Psoas muscle (tissue), 8 donors: ENCODE results near the gene C20orf144. TPM values are rescaled to one million over a fixed set of nuclear protein-coding genes. Genes with fewer than 3 reads are reported as not detected.

Source experiments
- ATAC-seq, 4 donors: fragments of 200-7000 bp; cut with Tn5 transposase; one replicate each; pipeline ENCODE4 v1.9.1; 2020; ENCODE audit warnings: moderate library complexity in 3 of 4, mild to moderate bottlenecking in 2 of 4
- DNase-seq, 2 donors: peaks; one replicate each; pipeline ENCODE4 v3.0.0-alpha.2; 2020
- H3K27ac ChIP-seq: fragments of 200-600 bp; one replicate; pipeline ENCODE4 v1.8.0; 2022
- H3K27me3 ChIP-seq, 3 donors: fragments of 200-600 bp in 1 of 3; one replicate each; pipeline versions ENCODE4 v1.6.1 to v1.8.0; 2013 to 2022; ENCODE audit warnings: low read length in 2 of 3, mild to moderate bottlenecking in 2 of 3, moderate library complexity in 1 of 3; ENCODE audit not compliant: insufficient read depth in 3 of 3
- H3K36me3 ChIP-seq, 2 donors: fragments of 200-600 bp in 1 of 2; one replicate each; pipeline versions ENCODE4 v1.6.1 to v1.8.0; 2013 to 2022; ENCODE audit warnings: low read depth in 1 of 2, mild to moderate bottlenecking in 1 of 2, moderate library complexity in 1 of 2; ENCODE audit not compliant: insufficient read depth in 1 of 2
- H3K4me1 ChIP-seq: fragments of 200-600 bp; one replicate; pipeline ENCODE4 v1.8.0; 2022
- H3K4me3 ChIP-seq: fragments of 200-600 bp; one replicate; pipeline ENCODE4 v1.8.0; 2022; ENCODE audit warnings: mild to moderate bottlenecking
- H3K9me3 ChIP-seq: fragments of 200-600 bp; one replicate; pipeline ENCODE4 v1.8.0; 2022
- CTCF ChIP-seq: fragments of 200-600 bp; IDR thresholded peaks from one replicate; pipeline ENCODE4 v1.8.0; 2022; ENCODE audit warnings: antibody characterized with exemption
- WGBS, 3 donors: extraction: QIAGEN DNeasy Blood & Tissue Kit; methylation state at CpG; one replicate each; pipeline versions ENCODE4 v1.1.6 to v1.1.7; 2013; 5-methylcytosine and 5-hydroxymethylcytosine counted together
- intact Hi-C, 2 donors: fragments of 100-400 bp; cut with DNase I; formaldehyde crosslinking; loops; one replicate each; pipeline versions ENCODE4 v1.11.0 to v1.14.2; 2022
- polyA plus RNA-seq, 3 donors: library from polyadenylated mRNA; stranded (reverse); fragments of 200-250 nt; gene quantifications; one replicate each; pipeline ENCODE4 v1.2.3, GENCODE V29; 2013
- total RNA-seq, 4 donors: library from RNA; stranded (reverse); fragmentation: NEBNext Ultra II Directional in 2 of 4; extraction: Animal tissue kit (Norgen Biotek cat#: 25700) in 2 of 4; gene quantifications; one replicate each; pipeline versions ENCODE4 v1.2.1 to v1.2.4, GENCODE V29; 2021 to 2023
- donor health status: healthy with polysubstance abuse.
- donor health status: DM: no; HTN: no; CAD: no; lungs with moderate emphysema.
- donor health status: Bipolar disorder and iron deficiency.
- donor health status: healthy.
- donor health status: DM: yes; HTN: yes; CAD: no.
- donor health status: DM: no; HTN: no; CAD: no.
- donor health status: DM: no; HTN: no; CAD: no.
- donor health status: DM: yes; HTN: yes; CAD: no.

C20orf144 gene
- total and polyA plus RNA-seq, 7 donors, result 0.05 to 0.08 TPM; not detected in 5

- Histone ChIP-seq H3K4me3 (no peak overlapping the region), H3K36me3 (no peaks in the 10 kb centered on the region), H3K4me1 (peaks cover 4% of the 10 kb centered on the region), H3K27me3 (no peaks in the 10 kb centered on the region), H3K9me3 (no peaks in the 10 kb centered on the region), H3K27ac (no peak overlapping the region)
- DNase-seq (no peak), ATAC-seq (no peak)
- TF ChIP-seq CTCF, result no peak
- WGBS, 3 donors, result 85 to 87% (median 86%) methylated on average over 20 of the region's 20 CpGs
- intact Hi-C loops, result no loop called here
These were observed 17.8 kb downstream of the C20orf144 start for GRCh38 chr20:33679758-33680485.

GRCh38 chr20:33680686-33681085 is 18.6 kb downstream of the C20orf144 start:
- ATAC-seq (no peak), DNase-seq (no peak)
- Histone ChIP-seq H3K27me3 (no peaks in the 10 kb centered on the region), H3K4me3 (no peak overlapping the region), H3K36me3 (no peaks in the 10 kb centered on the region), H3K9me3 (no peaks in the 10 kb centered on the region), H3K4me1 (peaks cover 4% of the 10 kb centered on the region), H3K27ac (no peak overlapping the region)
- intact Hi-C loops, result no loop called here
- 87 to 100% (median 96%) methylated on average over 2 of the region's 2 CpGs for WGBS, 3 donors
- TF ChIP-seq CTCF, result no peak

GRCh38 chr20:33681288-33681687 is 19.2 kb downstream of the C20orf144 start:
- no peaks in the 10 kb centered on the region for H3K27me3 ChIP-seq
- 87 to 92% (median 89%) methylated on average over 5 of the region's 5 CpGs for WGBS, 3 donors

GRCh38 chr20:33681728-33682353 is 19.7 kb downstream of the C20orf144 start:
- intact Hi-C loops, result no loop called here
- TF ChIP-seq CTCF, result no peak
- no peak for DNase-seq

More at GRCh38 chr20:33681288-33681687, 19.2 kb downstream of the C20orf144 start:
- DNase-seq (no peak), ATAC-seq (no peak)
- Histone ChIP-seq H3K36me3 (no peaks in the 10 kb centered on the region), H3K27ac (no peak overlapping the region), H3K4me3 (no peak overlapping the region), H3K4me1 (peaks cover 4% of the 10 kb centered on the region), H3K9me3 (no peaks in the 10 kb centered on the region)
- TF ChIP-seq CTCF, result no peak
- intact Hi-C loops, result no loop called here

More at GRCh38 chr20:33681728-33682353, 19.7 kb downstream of the C20orf144 start:
- H3K27ac ChIP-seq, result no peak overlapping the region
- no peak overlapping the region for H3K4me3 ChIP-seq
- H3K27me3 ChIP-seq, result no peaks in the 10 kb centered on the region
- 82 to 90% (median 83%) methylated on average over 9 of the region's 9 CpGs for WGBS, 3 donors
- no peak for ATAC-seq
- peaks cover 4% of the 10 kb centered on the region for H3K4me1 ChIP-seq
- H3K36me3 ChIP-seq, result no peaks in the 10 kb centered on the region
- H3K9me3 ChIP-seq, result no peaks in the 10 kb centered on the region
